Erythroblast (primary cell): ENCODE results near the gene NTRK2.

Experiments used
- DNase-seq, 2 experiments: peaks; one replicate each; lab custom pipeline; 2025; lab: John Stamatoyannopoulos, UW
- GATA1 ChIP-seq: IDR thresholded peaks from 2 replicates; pipeline ENCODE4 v1.6.1; 2011; ENCODE audit warnings: low read depth, mild to moderate bottlenecking, control low read depth, low read length, moderate library complexity
- POLR2A ChIP-seq: IDR thresholded peaks from 2 replicates; pipeline ENCODE4 v1.6.1; 2011; ENCODE audit warnings: mild to moderate bottlenecking, low read length

The NTRK2 gene

DNA sequence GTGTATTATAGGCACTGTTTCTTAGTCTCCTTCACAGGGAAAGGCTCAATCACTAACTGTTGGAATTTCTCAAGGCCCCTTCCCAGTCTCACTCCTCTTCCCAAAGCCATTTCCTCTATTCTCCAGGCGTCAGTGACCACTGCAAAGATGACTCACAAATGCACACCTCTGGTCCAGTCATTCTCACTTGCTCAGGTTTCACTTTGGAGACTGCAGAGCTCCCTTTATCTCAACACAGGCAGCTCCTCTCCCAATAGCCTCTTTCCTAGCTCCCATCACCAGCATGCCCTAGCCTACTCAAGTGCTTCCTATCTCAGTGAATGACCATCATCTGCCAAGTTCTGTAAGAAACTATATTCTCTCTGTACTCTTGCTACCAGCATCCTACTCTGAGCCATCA, 323.6 kb downstream of the NTRK2 start:
- no peak for DNase-seq
- no peak for TF ChIP-seq GATA1
- TF ChIP-seq POLR2A = no peak

DNA sequence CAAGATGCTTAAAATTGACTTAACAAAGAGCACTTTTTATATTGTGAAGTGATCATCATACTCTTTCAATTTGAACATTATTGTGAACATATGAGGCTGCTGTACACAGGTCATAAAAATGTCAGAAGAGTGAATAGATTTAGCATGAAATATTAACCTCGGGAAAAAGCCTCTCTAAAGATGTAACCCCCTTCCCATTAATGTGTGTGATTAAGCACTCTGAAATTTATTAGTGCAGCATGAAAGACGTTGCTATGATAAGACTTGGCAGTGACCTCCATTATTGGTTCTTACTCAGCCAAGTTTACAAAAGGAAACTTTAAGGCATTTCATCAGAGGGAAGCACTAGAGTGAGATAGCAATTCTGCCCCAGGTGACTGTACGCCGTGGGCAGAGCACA, 326.5 kb downstream of the NTRK2 start:
- DNase-seq = no peak
- TF ChIP-seq GATA1 (no peak), POLR2A (no peak)

DNA sequence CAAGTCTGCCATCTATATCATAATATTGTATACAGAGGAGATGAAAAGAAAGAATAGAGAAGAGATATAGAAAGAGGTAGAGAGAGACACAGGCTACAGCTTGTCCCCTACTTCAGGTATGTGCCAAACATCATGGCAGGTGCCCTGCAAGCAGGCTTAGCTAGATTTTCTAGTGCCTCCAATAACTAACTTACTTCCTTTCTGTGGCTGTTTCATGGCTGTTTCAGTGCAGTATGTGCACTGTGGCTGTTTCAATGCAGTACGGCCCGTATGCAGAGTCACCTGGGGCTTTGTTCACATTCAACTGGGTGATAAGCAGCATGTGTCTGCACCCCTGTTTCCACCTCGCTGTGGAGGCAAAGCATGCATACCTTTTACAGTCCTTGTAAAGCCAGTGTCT, 327.2 kb downstream of the NTRK2 start:
- DNase-seq = no peak
- TF ChIP-seq GATA1 = no peak
- TF ChIP-seq POLR2A = no peak

DNA sequence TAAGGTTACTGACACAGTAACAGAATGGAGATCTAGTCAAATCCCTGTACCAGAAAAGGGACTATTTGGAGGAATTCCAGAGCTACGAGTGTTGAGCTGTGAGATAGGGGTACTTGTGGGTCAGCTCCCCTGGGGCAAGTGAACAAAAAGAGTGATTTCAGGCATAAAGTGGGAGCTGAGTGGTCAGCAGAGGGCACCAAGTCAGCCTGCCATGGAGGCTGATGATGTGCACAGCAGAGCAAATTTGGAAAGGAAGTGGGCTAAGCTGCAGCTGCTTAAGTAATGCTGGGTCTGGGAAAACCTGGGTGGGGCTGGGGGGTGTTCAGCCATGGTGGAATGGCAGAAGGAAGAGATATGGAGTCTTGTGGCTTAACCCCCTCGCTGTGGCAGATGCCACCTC, 327.9 kb downstream of the NTRK2 start:
- TF ChIP-seq GATA1 = no peak
- DNase-seq = no peak

DNA sequence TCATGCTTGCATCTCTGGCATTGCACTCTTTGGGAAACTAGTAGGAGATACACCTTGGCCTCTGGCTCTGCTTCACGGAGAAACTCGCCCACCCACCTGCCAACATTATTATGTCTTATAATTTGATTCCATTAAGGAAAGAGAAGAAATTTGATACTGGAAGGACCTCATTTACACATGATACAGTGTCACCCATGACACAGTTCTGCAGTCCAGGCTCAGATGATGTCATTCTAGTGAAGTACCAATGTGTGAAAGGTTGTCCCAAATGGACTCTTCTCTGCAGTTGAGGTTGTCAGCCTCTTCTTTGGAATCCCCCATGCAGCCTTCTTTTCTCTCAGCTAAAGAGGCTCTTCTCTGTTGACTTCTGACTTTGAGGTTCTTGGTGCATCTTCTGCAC, 329.1 kb downstream of the NTRK2 start:
- DNase-seq = no peak
- no peak for TF ChIP-seq GATA1
- no peak for TF ChIP-seq POLR2A

DNA sequence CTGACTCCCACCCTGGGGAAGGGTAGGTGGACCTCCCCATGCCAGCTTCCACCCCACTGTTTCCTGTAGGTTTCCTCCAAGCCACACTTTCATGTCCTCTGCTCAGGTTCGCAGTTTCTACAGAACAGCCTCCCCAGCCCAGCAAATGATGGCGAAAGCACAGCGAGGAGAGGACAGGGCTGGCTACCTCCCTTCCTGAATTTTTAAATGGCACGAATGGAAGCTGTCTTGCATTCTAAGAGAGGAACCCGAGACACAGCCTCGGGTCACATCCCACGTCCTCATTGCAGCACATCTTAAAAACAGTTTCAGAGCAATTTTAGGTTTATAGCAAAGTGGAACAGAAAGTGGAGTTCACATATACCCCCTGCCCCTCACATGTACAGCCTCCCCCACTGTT, 330.3 kb downstream of the NTRK2 start:
- TF ChIP-seq GATA1 (no peak), POLR2A (no peak)
- DNase-seq = no peak

DNA sequence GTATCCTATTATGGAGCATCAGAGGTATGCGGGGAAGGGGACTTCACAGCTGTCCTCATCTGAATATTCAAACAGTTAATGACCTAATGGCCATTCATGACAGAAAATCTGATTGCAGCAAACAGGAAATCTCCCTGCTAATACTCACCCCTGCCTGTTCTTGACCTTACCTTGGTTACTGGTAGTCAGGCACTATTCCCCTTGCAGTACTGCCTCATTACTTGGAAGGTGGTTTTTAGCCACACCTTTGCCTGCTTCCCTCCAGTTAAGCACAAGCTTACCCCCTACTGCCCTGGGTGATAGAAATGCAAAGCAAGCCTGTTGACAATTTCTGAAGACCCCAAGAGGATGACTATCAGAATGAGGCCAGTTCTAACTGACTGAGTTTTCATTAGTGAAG, 332.4 kb downstream of the NTRK2 start:
- TF ChIP-seq POLR2A (no peak), GATA1 (no peak)
- DNase-seq = no peak

DNA sequence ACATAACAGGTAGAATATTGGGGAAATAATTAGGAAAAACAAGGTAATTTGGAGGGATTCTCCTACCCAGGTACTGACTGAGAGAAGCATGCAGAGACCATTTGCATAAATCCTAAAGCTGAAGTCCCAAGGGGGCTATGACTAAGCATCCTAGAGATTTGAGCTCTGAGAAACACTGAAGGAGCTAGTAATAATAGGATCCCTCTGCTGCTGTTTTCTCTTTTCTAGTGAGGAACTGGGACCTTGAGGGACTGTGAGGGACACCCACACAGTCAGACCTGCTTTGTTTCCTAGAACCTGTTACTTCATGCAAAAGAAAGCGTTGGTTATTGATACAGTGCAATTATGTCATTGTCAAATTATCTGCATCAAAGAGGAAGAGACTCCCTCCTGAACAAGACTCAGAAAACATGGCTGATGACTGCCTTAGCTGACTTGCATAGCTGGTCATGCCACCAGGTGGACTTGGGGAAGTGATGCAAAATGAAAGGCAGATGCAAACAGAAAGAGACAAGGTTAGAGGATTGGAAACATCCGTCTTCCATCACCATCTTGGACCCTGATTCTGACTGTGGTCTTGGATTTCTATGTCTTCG, 335.4 kb downstream of the NTRK2 start:
- DNase-seq = no peak
- TF ChIP-seq GATA1 = no peak
- TF ChIP-seq POLR2A = no peak

DNA sequence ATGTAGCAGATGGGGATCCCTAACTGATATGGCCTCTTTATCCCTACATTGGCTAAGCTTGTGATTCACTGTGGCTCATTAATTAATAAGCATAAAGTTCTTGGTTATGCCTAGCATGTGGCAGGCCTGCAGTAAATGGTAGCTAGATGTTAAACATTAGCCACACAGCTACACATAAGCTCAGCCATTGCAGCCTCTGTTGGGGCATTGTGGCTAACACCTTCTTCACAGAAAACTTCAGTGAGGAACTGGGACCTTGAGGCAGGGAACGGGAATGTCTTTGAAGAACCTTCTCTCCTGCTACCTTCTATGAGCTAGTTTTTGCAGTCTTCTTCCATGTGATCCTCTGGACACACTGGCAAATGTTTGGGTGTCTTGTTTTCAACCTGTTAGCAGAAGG, 338.2 kb downstream of the NTRK2 start:
- no peak for TF ChIP-seq GATA1
- TF ChIP-seq POLR2A = no peak
- no peak for DNase-seq

DNA sequence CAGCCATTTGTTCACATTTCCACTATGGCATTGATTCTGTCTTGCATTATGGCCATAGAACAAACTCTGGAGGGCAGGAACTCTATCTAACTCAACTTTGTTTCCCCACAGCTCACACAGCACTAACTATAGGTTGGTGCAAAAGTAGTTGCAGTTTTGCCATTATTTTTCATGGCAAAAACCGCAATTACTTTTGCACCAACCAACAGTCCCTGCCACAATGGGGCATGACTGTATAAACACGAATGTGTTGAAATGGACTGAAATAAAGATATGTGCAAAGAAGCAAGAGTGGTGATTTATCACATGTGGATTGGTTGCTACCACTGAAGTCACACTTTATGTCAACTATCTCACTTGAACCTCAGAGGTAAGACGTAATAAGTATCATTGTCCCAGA, 338.7 kb downstream of the NTRK2 start:
- TF ChIP-seq GATA1 = no peak
- TF ChIP-seq POLR2A = no peak
- DNase-seq = no peak

DNA sequence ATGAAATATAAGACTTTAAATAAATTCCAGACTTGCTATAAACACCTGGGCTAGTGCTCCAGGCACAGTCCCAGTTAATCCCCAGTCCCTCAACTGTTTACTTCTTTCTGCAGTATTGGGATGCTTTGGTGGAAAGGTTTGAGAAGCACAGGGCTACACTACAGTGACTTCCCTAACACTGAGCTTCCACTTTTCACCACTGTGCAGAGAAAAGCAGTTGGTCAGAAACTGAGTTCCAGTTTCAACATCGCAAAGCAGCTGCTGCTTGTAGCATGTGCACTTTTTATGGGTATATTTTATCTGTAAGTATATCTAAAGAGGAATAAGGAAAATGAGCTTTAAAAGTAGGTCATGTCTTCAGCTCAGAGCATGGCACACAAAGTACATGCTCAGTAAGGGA, 339.7 kb downstream of the NTRK2 start:
- TF ChIP-seq POLR2A (no peak), GATA1 (no peak)

DNA sequence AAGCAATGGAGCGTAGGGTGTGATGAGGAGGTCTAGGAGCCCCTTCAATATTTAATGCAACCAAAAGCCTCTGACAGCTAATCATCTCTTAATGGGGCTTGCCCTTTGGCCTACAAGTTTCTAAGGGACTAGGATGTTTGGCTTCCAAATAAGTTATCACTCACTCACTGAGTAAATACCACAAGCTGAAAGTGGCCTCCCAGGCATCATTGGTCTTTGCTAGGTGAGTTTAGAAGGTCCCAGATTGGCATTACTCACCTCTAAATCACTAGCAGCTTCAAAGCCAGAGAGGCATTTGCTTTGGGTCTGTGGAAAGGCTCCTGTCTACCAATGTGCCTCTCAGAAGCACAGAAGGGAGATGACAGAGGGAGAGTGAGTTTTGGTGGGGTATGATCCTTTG, 344.2 kb downstream of the NTRK2 start:
- DNase-seq = no peak
- TF ChIP-seq POLR2A = no peak
- no peak for TF ChIP-seq GATA1

More for the DNA sequence above, 339.7 kb downstream of the NTRK2 start:
- no peak for DNase-seq

DNA sequence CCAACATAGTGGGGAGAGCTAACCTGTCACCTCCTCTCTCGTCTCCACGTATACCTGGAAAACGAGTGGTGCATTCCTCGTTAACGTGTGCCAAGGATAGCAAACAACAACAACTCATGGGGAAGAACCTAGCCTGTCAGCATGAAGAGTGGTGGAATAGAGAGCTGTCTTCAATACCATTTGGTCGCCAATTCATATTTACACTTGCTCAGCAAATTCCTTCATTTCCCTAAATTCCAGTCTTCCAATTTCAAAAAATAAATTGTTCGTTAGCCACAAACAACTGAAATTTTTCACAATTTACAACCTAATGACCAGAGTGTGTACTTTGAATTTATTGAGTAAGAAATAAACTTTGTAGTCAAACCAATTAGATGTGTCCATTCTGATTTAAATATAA, 344.8 kb downstream of the NTRK2 start:
- no peak for TF ChIP-seq POLR2A
- no peak for TF ChIP-seq GATA1
- no peak for DNase-seq

DNA sequence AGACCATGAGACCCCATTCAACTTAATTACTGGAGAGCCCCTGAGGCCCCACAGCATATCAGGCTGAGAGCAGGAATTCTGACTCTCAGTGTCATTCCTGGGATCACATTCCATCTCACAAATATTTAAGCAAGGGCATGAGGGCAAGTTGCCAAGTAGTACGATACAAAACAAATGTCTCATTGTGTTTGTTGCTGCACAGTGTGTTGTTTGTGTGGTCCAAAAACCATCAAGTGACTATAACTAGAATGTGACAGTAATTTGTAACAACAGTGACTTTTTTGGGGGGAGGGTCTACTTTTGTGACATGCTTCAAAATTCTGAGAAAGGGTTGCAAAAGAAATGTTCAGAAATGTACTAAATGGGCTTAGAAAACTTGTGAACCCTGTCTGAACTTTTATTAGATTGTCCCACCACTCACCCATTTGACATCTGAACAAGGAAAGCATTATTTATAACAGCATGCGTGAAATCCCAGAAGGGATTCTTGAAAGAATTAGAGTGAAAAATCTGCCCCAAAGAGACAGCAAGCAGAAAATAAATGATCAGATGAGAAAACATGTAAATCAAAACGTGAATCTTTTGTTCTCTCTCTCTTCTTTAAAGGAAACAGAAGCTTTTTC, 347.0 kb downstream of the NTRK2 start:
- TF ChIP-seq GATA1 (no peak), POLR2A (no peak)
- DNase-seq = no peak

DNA sequence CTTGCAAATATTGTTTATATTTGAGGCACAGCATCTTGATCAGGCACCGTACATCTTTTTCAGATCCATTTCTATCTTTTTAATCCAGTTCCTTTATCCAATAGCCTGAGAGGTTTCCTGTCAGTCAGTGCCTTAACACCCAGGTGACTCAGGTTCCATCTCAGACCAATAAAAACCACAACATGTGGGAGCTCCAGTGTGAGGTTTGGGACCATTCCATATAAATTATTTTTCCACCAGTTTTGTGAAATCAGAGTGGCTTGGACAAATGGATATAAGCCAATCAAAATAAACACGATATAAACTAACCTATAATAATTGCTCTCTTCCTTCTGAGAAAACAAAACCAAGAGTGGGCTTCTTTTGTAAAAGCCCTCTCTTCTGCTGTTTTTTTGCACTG, 351.3 kb downstream of the NTRK2 start:
- DNase-seq = no peak

DNA sequence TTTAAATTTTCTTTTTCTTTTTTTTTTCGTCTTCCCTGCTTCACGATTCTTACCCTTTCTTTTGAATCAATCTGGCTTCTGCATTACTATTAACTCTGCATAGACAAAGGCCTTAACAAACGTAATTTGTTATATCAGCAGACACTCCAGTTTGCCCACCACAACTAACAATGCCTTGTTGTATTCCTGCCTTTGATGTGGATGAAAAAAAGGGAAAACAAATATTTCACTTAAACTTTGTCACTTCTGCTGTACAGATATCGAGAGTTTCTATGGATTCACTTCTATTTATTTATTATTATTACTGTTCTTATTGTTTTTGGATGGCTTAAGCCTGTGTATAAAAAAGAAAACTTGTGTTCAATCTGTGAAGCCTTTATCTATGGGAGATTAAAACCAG, 352.2 kb downstream of the NTRK2 start:
- no peak for TF ChIP-seq GATA1
- no peak for TF ChIP-seq POLR2A
- DNase-seq = no peak

More for the DNA sequence above, 351.3 kb downstream of the NTRK2 start:
- TF ChIP-seq GATA1 (no peak), POLR2A (no peak)
